Fibroblast of the aortic adventitia (primary cell): ENCODE data around the gene RBBP7. TPM values are rescaled to one million over a fixed set of nuclear protein-coding genes. Genes with fewer than 3 reads are reported as not detected.

Experiments
- DNase-seq: peaks from one replicate; pipeline ENCODE4 v3.0.0-alpha.2; 2010; ENCODE audit warnings: low read depth
- H3K4me3 ChIP-seq: 2 replicates; pipeline ENCODE4 v1.5.1; 2011; ENCODE audit warnings: low read depth, mild to moderate bottlenecking, control low read depth, low read length, moderate library complexity
- total RNA-seq: library from RNA; depleted of rRNA; stranded (reverse); fragments of >200 nt; gene quantifications from 2 replicates; pipeline ENCODE4 v1.2.3, GENCODE V29; 2012; ENCODE audit warnings: low replicate concordance
- TF ChIP-seq, protein P1 (sequence below): IDR thresholded peaks from 2 replicates; pipeline ENCODE4 v1.5.1; 2011; ENCODE audit warnings: mild to moderate bottlenecking, low read length, control low read depth, inconsistent platforms; ENCODE audit not compliant: insufficient read depth

The RBBP7 gene
- total RNA-seq, 1 donor = 120 TPM

DNA sequence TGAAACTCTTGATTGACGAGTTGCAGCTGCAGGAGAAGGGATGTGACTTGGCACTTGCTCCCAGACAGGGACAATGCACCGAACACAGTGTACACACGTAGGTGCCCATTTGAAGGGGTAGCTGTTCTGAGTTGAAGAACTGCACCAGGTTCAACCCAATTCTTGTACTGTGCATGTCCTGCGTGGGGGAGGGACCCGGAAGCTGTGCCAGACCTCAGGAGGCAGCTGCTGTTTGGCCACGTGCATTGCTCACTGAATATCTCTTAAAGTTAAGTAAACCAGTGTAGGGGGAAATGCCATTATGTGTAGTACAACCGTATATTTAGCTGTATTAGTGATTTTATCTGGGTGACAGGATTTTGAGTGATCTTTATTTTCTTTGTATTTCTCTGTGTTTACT lies 12.0 kb upstream of the RBBP7 start:
- no peak overlapping the region for H3K4me3 ChIP-seq
- TF ChIP-seq, protein P1, sequence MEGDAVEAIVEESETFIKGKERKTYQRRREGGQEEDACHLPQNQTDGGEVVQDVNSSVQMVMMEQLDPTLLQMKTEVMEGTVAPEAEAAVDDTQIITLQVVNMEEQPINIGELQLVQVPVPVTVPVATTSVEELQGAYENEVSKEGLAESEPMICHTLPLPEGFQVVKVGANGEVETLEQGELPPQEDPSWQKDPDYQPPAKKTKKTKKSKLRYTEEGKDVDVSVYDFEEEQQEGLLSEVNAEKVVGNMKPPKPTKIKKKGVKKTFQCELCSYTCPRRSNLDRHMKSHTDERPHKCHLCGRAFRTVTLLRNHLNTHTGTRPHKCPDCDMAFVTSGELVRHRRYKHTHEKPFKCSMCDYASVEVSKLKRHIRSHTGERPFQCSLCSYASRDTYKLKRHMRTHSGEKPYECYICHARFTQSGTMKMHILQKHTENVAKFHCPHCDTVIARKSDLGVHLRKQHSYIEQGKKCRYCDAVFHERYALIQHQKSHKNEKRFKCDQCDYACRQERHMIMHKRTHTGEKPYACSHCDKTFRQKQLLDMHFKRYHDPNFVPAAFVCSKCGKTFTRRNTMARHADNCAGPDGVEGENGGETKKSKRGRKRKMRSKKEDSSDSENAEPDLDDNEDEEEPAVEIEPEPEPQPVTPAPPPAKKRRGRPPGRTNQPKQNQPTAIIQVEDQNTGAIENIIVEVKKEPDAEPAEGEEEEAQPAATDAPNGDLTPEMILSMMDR = no peak
- DNase-seq = peak; percentile 27

DNA sequence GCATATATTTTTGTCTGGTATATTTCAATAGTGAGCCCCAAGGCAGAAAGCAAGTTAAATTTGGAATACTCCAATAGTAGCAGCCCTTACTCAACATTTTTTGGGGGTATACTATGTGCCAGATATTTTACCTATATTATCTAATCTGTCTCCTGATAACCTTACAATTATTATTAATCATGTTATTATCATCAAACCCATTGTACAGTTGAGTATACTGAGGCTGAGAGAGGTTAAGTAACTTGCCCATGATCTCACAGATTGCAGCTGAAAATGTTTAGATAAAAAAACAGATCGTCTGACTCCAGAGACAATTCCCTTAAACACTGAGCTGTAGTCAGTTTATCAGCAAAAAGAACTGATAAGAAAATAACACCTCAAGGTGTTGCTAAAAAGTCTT lies 6.5 kb upstream of the RBBP7 start:
- DNase-seq = no peak
- TF ChIP-seq, protein P1 = no peak
- no peak overlapping the region for H3K4me3 ChIP-seq

DNA sequence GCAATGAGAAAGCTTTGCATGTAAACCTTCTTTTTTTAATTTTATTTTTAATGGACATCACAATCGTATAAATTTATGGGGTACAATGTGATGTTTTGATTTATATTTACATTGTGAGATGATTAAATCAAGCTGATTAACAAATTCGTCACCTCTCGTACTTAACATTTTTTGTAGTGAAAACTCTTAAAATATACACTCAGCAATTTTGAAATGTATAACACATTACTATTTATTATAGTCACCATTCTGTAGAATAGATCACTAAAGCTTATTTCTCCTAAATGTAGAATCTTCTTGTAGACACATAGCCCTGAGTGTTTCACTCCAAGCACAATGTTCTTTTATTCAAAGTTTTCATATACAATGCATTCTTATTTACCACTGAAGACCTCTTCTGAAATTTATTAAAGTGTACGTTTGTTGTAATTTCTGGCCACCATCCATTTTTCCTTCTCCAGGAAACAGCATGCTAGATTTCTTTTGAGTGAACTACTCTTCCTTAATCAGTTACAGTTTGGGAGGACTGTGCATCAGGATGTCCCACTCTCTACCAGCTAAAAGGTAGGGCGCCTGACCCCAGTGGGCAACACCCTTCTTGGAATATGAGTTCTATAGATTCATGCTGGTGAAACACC lies 4.4 kb upstream of the RBBP7 start:
- TF ChIP-seq, protein P1 = no peak

DNA sequence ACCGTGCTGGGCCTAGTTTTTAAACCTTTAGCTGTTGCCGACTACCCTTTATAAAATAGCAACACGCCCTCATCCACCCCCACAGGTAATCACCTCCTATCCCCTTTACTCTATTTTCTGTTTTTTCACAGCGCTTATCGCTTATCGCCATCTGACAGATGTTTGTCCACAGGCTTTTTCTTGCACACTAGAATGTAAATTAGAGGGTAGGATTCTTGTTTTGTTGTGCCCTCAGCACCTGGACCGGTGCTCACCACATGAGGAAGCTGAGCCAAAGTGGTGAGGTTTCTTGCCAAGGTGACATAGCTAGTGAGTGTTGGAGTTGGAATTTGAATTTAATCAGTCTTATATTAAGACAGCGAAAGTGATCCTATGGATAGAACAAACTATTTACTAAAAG lies 2.9 kb upstream of the RBBP7 start:
- no peak overlapping the region for H3K4me3 ChIP-seq
- DNase-seq = no peak
- TF ChIP-seq, protein P1 = no peak

More for the DNA sequence above, 4.4 kb upstream of the RBBP7 start:
- DNase-seq = no peak
- no peak overlapping the region for H3K4me3 ChIP-seq

DNA sequence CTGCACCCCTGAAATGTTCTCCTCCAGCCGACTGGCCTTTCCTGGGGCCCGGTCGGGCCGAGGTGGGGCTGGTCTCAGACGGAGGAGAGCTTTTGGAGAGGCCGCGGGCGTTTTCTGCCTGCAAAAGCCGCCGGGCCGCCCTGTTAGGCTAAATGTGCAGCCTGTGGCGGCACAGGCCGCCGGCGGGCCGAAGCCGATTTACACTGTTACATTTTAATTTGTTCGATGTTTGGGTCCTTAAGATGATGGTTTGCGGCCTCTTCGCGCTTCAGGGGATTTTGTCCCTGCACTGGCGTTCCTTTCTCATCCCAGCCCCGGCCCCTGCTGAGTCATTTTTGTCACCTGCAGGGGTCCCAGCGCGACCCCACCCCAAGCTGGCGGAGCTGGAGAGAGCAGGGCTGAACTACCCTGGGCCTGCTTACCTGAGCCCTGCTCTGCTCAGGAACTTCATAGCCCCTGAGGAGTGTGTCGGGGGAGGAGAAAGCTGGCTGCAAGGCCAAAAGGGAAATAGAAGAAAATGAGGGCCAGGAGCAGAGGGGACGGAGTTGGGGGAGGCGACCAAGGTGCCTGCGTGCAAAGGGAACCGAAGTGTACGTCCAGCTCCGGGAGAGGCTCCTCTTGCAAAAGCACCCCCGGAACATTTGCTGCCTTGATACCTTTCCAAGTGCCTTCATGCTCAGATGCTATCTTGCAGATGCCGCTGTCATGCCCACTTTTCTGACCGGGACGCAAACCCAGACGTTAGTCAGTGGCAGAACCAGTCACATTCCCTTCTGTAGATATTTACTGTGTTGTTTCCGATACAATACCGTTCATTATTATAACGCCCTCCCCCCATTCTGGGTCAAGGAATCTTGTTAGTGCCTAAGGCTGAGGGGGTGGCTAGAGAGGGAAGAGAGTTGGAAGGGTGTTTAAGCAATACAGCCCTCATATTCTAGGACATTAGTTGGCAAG lies 977 bp upstream of the RBBP7 start:
- H3K4me3 ChIP-seq = peak overlapping the region; percentile 63
- no peak for DNase-seq
- TF ChIP-seq, protein P1 = no peak

DNA sequence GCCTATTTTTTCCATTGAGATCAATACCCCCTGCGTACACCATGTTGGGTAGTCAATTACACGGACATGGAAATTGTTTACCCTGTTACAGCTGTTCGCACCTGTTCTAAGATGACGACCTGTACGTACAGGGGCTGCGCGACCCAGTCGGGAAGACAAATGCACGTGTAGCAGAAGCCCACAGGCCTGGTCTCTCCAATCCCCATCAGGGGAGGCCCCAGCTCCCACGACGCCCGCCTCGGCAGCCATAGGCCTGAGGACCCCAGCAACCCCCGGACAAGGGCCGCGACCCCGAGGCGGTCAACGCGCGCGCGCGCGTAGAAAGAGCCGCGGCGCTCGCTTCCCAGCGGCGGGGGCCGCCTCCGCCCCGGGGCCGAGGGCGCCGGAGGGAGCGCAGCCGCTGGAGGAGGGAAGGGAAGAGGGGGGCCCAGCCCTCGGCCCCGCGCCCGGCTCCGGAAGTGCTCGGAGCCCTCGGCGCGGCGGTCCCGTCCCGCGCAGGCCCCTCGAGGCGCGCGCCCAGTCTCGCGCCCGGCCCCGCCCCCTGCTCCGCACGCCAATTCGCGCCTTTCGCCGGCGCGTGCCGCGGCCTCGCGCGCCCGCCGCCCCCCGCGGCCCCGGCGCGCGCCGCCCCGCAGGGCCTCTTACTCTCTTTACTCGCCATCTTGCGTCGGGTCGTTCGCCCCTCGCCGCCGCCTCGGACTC lies 618 bp downstream of the RBBP7 start:
- TF ChIP-seq, protein P1 = no peak
- H3K4me3 ChIP-seq = peak overlapping the region; percentile 87
- no peak for DNase-seq
